ENCODE results near the gene RYR2. TPM values are rescaled to one million over a fixed set of nuclear protein-coding genes. Genes with fewer than 3 reads are reported as not detected.
"Not testable (repeated sequence)": the region's sequence is repeated elsewhere in the genome, so short reads cannot be mapped to it uniquely, and the experiment has no call there.

The RYR2 gene
- total and polyA plus RNA-seq, 2 experiments from 2014 or later, result not detected

DNA sequence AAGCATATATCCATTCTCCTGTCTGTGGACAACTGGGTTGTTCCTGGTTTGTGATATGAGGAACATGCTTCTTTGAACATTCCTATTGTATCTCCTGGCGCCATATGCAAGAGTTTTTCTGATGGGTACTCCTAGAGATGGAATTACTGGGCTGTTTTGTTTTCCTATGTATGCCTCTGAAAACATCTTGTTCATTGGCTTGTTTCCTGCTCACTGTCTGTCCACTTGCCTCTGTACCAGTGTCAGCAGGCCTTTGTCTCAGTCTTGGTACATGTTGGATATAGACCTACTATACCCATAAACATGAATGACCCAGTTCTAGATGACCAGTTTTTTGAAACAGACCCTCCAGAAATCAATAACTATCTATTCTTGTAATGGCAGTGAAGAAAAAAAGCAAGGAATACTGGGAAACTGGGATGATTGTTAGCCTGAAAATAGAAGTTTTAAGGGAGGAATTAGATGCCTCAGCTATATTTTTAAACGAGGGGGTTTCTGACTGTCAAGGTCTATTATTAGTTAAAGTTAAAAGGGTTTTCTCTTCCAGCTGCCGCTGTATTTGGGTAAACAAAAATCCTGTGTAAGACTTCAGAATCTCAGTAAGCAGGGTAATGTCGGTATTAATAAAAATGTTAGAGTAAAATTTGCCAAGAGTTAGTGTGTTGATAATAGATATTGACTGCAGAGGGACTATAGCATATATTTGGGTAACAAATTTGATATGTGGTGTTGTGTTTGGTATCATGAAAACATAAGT lies 103.6 kb downstream of the RYR2 start:
- no peak for TF ChIP-seq EZH2phosphoT487 (IDR thresholded peaks at IDR 0.05; ENCODE audit: insufficient read depth, low read depth)
- no peak for TF ChIP-seq EZH2 (IDR thresholded peaks at IDR 0.05; ENCODE audit: insufficient read depth, poor library complexity, severe bottlenecking)
- Histone ChIP-seq H3K27ac (no peak overlapping the region), H2AFZ (no peak overlapping the region), H3K4me1 (ENCODE audit: insufficient read depth) (no peaks in the 10 kb centered on the region), H3K9me3 (ENCODE audit: low read depth) (no peaks in the 10 kb centered on the region), H3F3A (ENCODE audit: insufficient read depth) (no peaks in the 10 kb centered on the region), H3K79me2 (ENCODE audit: insufficient read depth) (no peaks in the 10 kb centered on the region), H3K9ac (no peak overlapping the region), H4K20me1 (ENCODE audit: insufficient read depth) (no peaks in the 10 kb centered on the region), H3K4me3 (no peak overlapping the region), H3K27me3 (replicated peaks; ENCODE audit: insufficient read depth) (no peaks in the 10 kb centered on the region), H3K36me3 (ENCODE audit: low read depth) (no peaks in the 10 kb centered on the region), H3K4me2 (ENCODE audit: unreplicated experiment) (no peak overlapping the region), H3K9me2 (ENCODE audit: insufficient read depth) (no peaks in the 10 kb centered on the region)
- in situ Hi-C loops (cut with MboI), result no loop called here
- DNase-seq, result no peak
- 11 to 17% methylated on average over 4 of the region's 4 CpGs for WGBS, 2 experiments (ENCODE audit: low coverage in 1 of 2, low lambda C conversion rate in 2 of 2, missing lambda C conversion rate in 2 of 2)

DNA sequence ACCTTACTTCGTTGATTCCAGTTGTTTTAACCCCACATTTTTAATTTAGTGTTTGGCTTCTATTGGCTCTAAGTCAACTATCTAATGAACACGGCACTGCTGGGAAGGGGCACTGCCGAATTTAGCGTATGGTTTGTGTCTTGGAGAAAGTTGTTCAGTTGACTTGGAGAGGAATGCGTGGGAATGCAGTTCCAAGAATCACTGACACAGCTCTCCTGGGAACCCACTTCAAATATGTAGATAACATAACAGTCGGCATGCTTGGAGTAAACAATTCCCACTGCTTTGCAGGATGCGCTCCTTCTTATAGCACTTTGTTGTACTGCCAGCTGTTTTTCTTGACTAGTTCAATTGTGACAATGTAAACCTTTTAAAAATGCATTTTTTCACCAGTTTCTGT lies 104.3 kb downstream of the RYR2 start:
- Histone ChIP-seq H4K20me1 (ENCODE audit: insufficient read depth) (no peaks in the 10 kb centered on the region), H3K27me3 (replicated peaks; ENCODE audit: insufficient read depth) (no peaks in the 10 kb centered on the region), H3K4me2 (ENCODE audit: unreplicated experiment) (no peak overlapping the region), H2AFZ (no peak overlapping the region), H3K9me3 (ENCODE audit: low read depth) (no peaks in the 10 kb centered on the region), H3K4me1 (ENCODE audit: insufficient read depth) (no peaks in the 10 kb centered on the region), H3K9ac (no peak overlapping the region), H3F3A (ENCODE audit: insufficient read depth) (no peaks in the 10 kb centered on the region), H3K27ac (no peak overlapping the region), H3K4me3 (no peak overlapping the region), H3K36me3 (ENCODE audit: low read depth) (no peaks in the 10 kb centered on the region), H3K9me2 (ENCODE audit: insufficient read depth) (no peaks in the 10 kb centered on the region), H3K79me2 (ENCODE audit: insufficient read depth) (no peaks in the 10 kb centered on the region)
- TF ChIP-seq EZH2 (IDR thresholded peaks at IDR 0.05; ENCODE audit: insufficient read depth, poor library complexity, severe bottlenecking) (no peak), EZH2phosphoT487 (IDR thresholded peaks at IDR 0.05; ENCODE audit: insufficient read depth, low read depth) (no peak)
- in situ Hi-C loops (cut with MboI), result no loop called here
- 4 to 9% methylated on average over 7 of the region's 7 CpGs for WGBS, 2 experiments (ENCODE audit: low coverage in 1 of 2, low lambda C conversion rate in 2 of 2, missing lambda C conversion rate in 2 of 2)
- DNase-seq, result no peak

DNA sequence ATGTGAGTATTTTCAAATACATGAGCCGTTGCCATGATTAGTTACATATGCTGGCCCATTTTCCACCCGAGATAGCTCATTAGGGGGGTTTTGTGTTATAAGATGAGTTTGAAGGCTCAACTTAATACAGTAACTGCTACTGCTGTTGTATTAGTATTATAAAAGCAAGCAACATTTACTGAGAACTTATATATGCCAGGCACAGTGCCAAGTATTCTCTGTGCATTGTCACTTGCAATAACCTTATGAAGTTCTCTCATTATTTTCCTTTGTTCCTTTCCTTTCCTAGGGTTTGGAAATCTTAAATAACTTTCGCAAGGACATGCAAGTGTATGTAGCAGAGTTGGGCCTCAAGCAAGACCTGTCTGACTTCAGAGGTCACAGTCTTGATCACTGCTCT lies 107.9 kb downstream of the RYR2 start:
- WGBS, 2 experiments (ENCODE audit: low coverage in 1 of 2, low lambda C conversion rate in 2 of 2, missing lambda C conversion rate in 2 of 2), result 17 to 23% methylated on average over 3 of the region's 3 CpGs
- in situ Hi-C loops (cut with MboI), result no loop called here
- no peak for DNase-seq

DNA sequence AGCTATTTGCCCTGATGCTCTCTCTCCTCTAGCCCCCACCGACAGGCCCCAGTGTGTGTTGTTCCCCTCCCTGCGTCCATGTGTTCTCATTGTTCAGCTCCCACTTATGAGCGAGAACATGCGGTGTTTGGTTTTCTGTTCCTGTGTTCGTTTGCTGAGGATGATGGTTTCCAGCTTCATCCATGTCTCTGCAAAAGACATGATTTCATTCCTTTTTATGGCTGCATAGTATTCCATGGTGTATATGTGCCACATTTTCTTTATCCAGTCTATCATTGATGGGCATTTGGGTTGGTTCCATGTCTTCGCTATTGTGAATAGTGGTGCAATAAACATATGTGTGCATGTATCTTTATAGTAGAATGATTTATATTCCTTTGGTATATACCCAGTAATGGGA lies 110.0 kb downstream of the RYR2 start:
- H3K4me2 ChIP-seq (ENCODE audit: unreplicated experiment); H3K9me3 ChIP-seq (ENCODE audit: low read depth); H4K20me1 ChIP-seq (ENCODE audit: insufficient read depth); H3K36me3 ChIP-seq (ENCODE audit: low read depth); H3K79me2 ChIP-seq (ENCODE audit: insufficient read depth); H3K9ac ChIP-seq; H3K27me3 ChIP-seq (replicated peaks; ENCODE audit: insufficient read depth); DNase-seq; H3K27ac ChIP-seq; H3K4me3 ChIP-seq; H3F3A ChIP-seq (ENCODE audit: insufficient read depth); H3K4me1 ChIP-seq (ENCODE audit: insufficient read depth); in situ Hi-C loops (cut with MboI); H2AFZ ChIP-seq; H3K9me2 ChIP-seq (ENCODE audit: insufficient read depth): not testable (repeated sequence)
- 58 to 60% methylated on average over 6 of the region's 6 CpGs for WGBS, 2 experiments (ENCODE audit: low coverage in 1 of 2, low lambda C conversion rate in 2 of 2, missing lambda C conversion rate in 2 of 2)

More for the DNA sequence above, 107.9 kb downstream of the RYR2 start:
- Histone ChIP-seq H3K9me3 (ENCODE audit: low read depth) (no peaks in the 10 kb centered on the region), H4K20me1 (ENCODE audit: insufficient read depth) (no peaks in the 10 kb centered on the region), H3K4me2 (ENCODE audit: unreplicated experiment) (no peak overlapping the region), H2AFZ (no peak overlapping the region), H3K27ac (no peak overlapping the region), H3K4me1 (ENCODE audit: insufficient read depth) (no peaks in the 10 kb centered on the region), H3K36me3 (ENCODE audit: low read depth) (no peaks in the 10 kb centered on the region), H3K27me3 (replicated peaks; ENCODE audit: insufficient read depth) (no peaks in the 10 kb centered on the region), H3K9me2 (ENCODE audit: insufficient read depth) (no peaks in the 10 kb centered on the region), H3K79me2 (ENCODE audit: insufficient read depth) (no peaks in the 10 kb centered on the region), H3F3A (ENCODE audit: insufficient read depth) (no peaks in the 10 kb centered on the region), H3K4me3 (no peak overlapping the region), H3K9ac (no peak overlapping the region)
- no peak for TF ChIP-seq EZH2phosphoT487 (IDR thresholded peaks at IDR 0.05; ENCODE audit: insufficient read depth, low read depth)
- TF ChIP-seq EZH2 (IDR thresholded peaks at IDR 0.05; ENCODE audit: insufficient read depth, poor library complexity, severe bottlenecking), result no peak
